ENCODE measurements around the gene SLC2A9. TPM values are rescaled to one million over a fixed set of nuclear protein-coding genes. Genes with fewer than 3 reads are reported as not detected.

The SLC2A9 gene
- total RNA-seq, 1 experiment from 2014 or later: 3.5 TPM

GRCh38 chr4:9989918-9990635, 31.2 kb downstream of the SLC2A9 start:
- in situ Hi-C loops (cut with HindIII; ENCODE audit: low pct_unique_long_range_greater_than_20kb, low sequenced_read_pairs) (no loop called here), intact Hi-C loops (cut with micrococcal nuclease; ENCODE audit: unreplicated experiment) (no loop called here)
- TF ChIP-seq CTCF (IDR thresholded peaks at IDR 0.05) (no peak), SIN3A (IDR thresholded peaks at IDR 0.05; ENCODE audit: borderline replicate concordance, insufficient read depth, low read depth, low read length) (no peak), REST (IDR thresholded peaks at IDR 0.05; ENCODE audit: insufficient read depth in 1 of 2, low read depth in 2 of 2, low read length in 1 of 2) (no peak), TCF7L2 (IDR thresholded peaks at IDR 0.05; ENCODE audit: low read depth, low read length) (no peak), POLR2AphosphoS5 (IDR thresholded peaks at IDR 0.05; ENCODE audit: low read depth, low read length) (no peak)
- Histone ChIP-seq H3K27me3 (ENCODE audit: control insufficient read depth, insufficient read depth, low read length) (no peaks in the 10 kb centered on the region), H3K36me3 (ENCODE audit: control insufficient read depth, insufficient read depth, low read length) (no peaks in the 10 kb centered on the region), H3K4me3 (ENCODE audit: low read depth in 2 of 2, low read length in 2 of 2) (no peak overlapping the region), H3K9me3 (ENCODE audit: control insufficient read depth, insufficient read depth, low read depth, low read length) (no peaks in the 10 kb centered on the region), H3K4me1 (ENCODE audit: control insufficient read depth, insufficient read depth, low read length) (no peaks in the 10 kb centered on the region), H3K27ac (ENCODE audit: low read length) (no peak overlapping the region)
- ChIA-PET POLR2A (no interaction called here), CTCF (no interaction called here)
- no peak for ATAC-seq
- no peak for DNase-seq (ENCODE audit: low read depth, low spot score)
- BruUV-seq (replicated peaks): no TSS peak

- DNase-seq (ENCODE audit: low read depth, low spot score) (no peak), ATAC-seq (no peak)
- Histone ChIP-seq H3K4me3 (ENCODE audit: low read depth in 2 of 2, low read length in 2 of 2) (no peak overlapping the region), H3K9me3 (ENCODE audit: control insufficient read depth, insufficient read depth, low read depth, low read length) (no peaks in the 10 kb centered on the region), H3K4me1 (ENCODE audit: control insufficient read depth, insufficient read depth, low read length) (no peaks in the 10 kb centered on the region), H3K36me3 (ENCODE audit: control insufficient read depth, insufficient read depth, low read length) (no peaks in the 10 kb centered on the region), H3K27me3 (ENCODE audit: control insufficient read depth, insufficient read depth, low read length) (no peaks in the 10 kb centered on the region), H3K27ac (ENCODE audit: low read length) (no peak overlapping the region)
- in situ Hi-C loops (cut with HindIII; ENCODE audit: low pct_unique_long_range_greater_than_20kb, low sequenced_read_pairs) (no loop called here), intact Hi-C loops (cut with micrococcal nuclease; ENCODE audit: unreplicated experiment) (no loop called here)
- CTCF ChIA-PET: no interaction called here
- no TSS peak for BruUV-seq (replicated peaks)
- no peak for TF ChIP-seq REST (IDR thresholded peaks at IDR 0.05; ENCODE audit: insufficient read depth in 1 of 2, low read depth in 2 of 2, low read length in 1 of 2)
- POLR2A ChIA-PET: no interaction called here
Measured at GRCh38 chr4:9988933-9989332, 32.4 kb downstream of the SLC2A9 start.

Measured in Panc1 (cell line).